ENCODE data around the gene OXER1. TPM values are rescaled to one million over a fixed set of nuclear protein-coding genes. Genes with fewer than 3 reads are reported as not detected.
"Not testable (repeated sequence)": the region's sequence is repeated elsewhere in the genome, so short reads cannot be mapped to it uniquely, and the experiment has no call there.

OXER1 gene
- total RNA-seq, 1 donor from 2014 or later, result 0.68 TPM

- intact Hi-C loops (cut with micrococcal nuclease), result no loop called here
Measured at GRCh38 chr2:42752816-42753813, 10.8 kb downstream of the OXER1 start.

GRCh38 chr2:42752314-42752713 is 11.6 kb downstream of the OXER1 start:
- intact Hi-C loops (cut with micrococcal nuclease), result no loop called here

DNA sequence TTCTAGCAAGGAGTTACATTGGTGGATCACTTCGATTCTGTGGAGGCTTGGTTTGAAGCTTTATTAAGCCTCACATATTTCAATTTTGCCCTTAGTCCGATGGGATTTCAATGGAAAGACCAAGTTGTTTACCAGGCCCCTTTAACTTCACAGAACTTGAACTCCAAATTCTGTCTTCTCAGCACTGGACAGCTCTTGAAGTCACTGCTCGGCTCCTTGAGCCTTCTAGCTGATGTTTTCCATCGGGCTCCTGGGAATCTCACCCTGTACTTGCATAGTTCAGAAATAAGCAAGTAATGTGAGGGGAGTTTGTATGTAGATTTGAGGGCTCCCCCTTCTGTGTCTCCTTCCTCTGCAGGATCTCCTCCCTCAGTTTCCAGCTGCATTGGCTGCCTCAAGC is 15.1 kb downstream of the OXER1 start:
- intact Hi-C loops (cut with micrococcal nuclease), result no loop called here

DNA sequence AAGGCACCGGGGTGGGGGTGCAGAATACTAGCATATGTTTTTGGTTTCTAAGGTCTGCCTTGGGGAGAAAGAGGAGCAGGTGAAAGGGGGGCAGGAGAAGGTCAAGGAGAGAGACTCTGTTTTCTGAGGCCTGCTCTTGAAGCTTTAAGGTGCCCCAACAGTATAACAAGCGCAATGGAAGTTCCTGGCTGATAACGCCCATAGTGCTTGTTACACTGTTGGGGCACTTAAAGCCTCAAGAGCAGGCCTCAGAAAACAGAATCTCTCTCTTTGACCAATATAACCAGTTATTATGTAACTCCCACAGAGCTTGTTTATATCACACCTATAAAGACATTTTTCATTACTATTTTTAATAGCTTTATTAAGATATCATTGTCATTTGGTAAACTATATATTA is 16.5 kb downstream of the OXER1 start:
- intact Hi-C loops (cut with micrococcal nuclease), result no loop called here

DNA sequence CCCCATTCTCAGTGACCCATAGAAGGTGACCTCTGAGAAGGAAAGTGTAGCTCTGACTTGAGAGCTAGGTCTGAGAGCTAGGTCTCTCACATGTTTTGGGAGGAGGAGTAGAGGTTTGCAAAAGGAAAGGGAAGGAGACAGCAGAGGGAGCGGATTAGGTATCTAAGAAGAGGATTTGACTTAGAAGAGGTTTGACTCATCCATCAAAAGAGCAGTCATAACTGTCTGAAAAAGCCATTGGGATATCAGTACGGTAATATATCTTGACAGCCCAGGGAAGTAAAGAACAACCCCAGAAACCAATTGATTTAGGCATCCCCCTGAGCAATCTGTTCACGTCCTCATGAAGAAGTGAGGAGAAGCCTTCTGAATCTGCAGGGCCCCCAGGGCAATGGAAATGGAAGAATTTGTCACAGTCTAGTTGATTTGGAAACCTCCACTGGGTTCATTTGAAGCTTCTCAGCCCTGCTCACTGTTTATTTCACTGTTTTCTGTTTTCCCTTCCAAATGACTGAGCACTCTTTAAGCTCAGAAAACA is 19.3 kb downstream of the OXER1 start:
- intact Hi-C loops (cut with micrococcal nuclease), result no loop called here

- intact Hi-C loops (cut with micrococcal nuclease), result no loop called here
Measured at GRCh38 chr2:42743659-42743990, 20.3 kb downstream of the OXER1 start.

GRCh38 chr2:42742740-42743658 is 20.9 kb downstream of the OXER1 start:
- intact Hi-C loops (cut with micrococcal nuclease), result no loop called here

DNA sequence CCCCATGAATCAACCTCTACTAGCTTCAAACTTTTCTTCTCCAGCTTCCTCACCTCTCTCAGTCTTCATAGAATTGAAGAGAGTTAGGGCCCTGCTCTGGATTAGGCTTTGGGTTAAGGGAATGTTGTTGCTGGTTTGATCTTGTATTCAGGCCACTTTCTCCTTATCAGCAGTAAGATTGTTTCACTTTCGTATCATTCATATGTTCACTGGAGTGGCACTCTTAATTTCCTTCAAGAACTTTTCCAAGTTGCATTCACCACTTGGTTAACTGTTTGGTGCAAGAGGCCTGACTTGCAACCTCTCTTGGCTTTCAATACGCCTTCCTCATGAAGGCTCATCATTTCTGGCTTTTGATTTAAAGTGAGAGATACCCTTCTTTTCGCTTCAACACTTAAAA is 22.8 kb downstream of the OXER1 start:
- intact Hi-C loops (cut with micrococcal nuclease), result no loop called here

DNA sequence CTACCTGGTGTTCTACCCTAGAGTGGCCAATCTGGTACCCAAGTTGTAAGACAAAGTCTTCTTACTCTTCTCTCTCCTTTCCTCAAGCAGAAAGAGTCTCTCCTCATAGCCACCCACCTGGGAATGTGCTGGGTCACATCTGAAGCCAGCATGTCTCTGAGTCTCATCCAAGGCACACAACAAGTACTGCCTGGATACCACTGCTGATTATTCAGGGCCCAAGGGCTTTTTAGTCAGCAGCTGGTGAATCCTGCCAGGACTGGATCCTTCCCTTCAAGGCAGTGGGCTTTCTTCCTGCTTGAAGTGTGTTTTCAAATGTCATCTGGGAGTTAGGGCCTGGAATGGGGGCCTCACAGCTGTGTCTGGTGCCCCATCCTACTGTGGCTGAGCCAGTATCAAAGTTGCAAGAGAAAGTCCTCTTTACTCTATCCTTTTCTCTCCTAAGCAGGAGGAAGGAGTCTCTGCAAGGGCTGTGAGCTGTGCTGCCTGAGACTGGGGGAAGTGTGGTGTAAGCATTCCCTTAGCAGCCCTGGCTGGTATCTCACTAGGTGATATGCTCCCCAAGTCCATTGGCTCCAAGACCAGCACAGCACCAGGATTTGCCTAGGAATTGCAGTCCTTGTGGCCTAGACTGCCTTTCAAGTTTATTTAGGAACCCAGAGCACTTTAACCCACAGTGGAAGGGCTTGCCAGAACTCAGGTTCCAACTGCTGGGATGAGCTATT is 27.2 kb downstream of the OXER1 start:
- intact Hi-C loops (cut with micrococcal nuclease), result no loop called here

DNA sequence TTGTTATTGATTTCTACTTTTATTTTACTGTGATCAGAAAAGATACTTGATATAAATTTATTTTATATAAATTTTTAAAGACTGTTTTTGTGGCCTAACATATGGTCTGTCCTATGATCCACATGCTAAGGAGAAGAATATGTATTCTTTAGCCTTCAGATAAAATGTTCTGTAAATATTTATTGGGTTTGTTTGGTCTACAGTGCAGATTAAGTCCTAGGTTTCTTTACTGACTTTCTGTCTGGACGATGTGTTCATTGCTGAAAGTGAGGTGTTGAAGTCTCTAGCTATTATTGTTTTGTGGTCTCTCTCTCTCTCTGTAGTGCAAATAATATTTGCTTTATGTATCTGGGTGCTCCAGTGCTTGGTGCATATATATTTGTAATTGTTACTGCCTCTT is 30.1 kb downstream of the OXER1 start:
- intact Hi-C loops (cut with micrococcal nuclease), result no loop called here

DNA sequence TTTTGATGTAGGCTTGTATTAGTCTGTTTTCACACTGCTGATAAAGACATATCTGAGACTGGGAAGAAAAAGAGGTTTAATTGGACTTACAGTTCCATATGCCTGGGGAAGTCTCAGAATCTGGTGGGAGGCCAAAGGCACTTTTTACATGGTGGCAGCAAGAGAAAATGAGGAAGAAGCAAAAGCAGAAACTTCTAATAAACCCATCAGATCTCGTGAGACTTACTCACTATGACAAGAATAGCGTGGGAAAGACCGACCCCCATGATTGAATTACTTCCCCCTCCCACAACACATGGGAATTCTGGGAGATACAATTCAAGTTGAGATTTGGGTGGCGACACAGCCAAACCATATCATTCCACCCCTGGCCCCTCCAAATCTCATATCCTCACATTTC is 32.6 kb downstream of the OXER1 start:
- intact Hi-C loops (cut with micrococcal nuclease), result not testable (repeated sequence)

DNA sequence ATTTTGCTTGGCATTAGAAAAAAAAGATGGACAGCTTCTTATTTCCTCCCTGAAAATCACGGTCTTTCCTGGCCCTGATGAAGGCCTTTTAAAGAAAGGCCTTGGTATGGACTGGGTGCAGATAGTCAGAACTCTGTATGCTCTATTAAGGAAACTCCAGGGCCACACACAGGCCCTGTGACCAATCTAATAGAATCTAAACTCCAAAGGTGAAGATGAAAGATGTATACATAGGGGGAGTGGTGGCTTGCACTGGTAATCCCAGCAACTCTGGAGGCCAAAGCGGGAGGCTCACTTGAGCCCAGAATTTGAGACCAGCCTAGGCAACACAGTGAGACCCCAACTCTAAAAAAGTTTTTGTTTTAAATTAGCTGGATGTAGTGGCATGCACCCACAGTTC is 37.3 kb downstream of the OXER1 start:
- intact Hi-C loops (cut with micrococcal nuclease), result no loop called here

GRCh38 chr2:42725657-42726056 is 38.3 kb downstream of the OXER1 start:
- intact Hi-C loops (cut with micrococcal nuclease), result no loop called here

DNA sequence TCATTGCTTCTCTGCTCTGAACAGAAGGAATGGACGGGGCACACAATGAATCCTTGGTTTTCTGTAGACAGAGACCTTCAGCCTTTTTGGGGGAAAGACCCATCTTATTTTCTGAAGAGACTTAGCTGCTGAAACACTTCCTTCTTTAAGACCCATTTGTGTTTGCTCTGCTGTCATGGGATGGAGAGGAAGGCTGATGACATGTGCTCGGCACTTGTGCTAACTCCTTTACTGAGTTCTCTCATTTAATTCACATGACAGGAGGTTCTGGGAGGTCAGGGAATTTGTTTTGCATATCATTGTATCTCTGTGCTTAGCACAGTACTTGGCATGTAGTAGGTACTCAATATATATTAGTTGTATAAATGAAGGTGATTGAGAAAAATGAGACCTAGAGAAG is 39.0 kb downstream of the OXER1 start:
- intact Hi-C loops (cut with micrococcal nuclease), result no loop called here

- intact Hi-C loops (cut with micrococcal nuclease), result no loop called here
Measured at GRCh38 chr2:42723465-42723864, 40.5 kb downstream of the OXER1 start.

DNA sequence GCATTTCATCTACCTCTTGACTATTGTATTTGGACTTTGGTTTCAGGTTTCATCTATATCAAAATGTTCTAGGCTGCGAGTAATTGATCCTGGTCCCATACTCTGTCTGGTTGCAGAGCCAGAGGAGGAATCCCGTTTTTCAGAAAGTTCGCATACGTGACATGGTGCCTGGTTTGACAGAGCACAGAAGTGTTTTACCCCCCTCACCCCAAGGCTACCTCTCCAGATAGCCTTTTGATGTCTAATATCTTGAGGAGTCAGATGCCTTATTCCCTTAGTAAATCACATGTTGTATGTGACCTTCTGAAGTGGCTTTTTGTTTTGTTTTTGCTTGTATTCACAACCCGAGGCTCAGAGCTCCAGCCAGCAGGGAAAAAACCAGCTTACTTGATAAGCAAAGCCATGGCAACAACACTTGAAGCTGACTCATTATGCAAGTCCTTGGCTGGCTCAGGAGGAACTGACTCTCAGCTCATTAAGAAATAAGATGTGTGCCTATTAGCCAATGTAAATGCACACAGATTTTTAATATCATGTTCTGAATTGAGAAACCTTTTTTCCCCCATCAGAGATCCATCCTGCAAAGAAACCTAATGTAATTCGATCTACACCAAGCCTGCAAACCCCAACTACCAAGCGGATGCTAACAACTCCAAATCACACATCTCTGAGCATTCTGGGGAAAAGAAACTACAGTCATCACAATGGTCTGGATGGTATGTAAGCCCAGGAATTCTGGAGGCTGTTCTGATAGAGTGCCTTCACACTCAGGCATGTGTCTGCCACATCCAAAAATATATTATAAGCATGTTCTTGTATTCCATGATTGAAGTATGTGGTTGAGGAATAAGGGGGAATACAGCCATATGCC is 41.4 kb downstream of the OXER1 start:
- intact Hi-C loops (cut with micrococcal nuclease), result no loop called here

- intact Hi-C loops (cut with micrococcal nuclease), result no loop called here
Measured at GRCh38 chr2:42721898-42722297, 42.0 kb downstream of the OXER1 start.

DNA sequence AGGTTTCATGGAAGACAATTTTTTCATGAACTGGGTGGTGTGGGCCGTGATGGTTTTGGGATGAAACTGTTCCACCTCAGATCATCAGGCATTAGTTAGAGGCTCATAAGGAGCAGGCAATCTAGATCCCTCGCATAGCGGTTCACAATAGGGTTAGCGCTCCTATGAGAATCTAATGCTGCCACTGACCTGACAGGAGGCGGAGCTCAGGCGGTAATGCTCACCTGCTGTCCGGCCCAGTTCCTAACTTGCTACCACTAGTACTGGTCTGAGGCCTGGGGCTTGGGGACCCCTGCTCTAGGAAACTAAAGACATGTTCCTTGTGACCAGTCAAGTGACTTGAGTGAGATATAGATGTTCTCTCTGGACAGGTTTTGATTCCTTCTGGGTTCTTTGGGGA is 49.2 kb downstream of the OXER1 start:
- intact Hi-C loops (cut with micrococcal nuclease), result no loop called here

DNA sequence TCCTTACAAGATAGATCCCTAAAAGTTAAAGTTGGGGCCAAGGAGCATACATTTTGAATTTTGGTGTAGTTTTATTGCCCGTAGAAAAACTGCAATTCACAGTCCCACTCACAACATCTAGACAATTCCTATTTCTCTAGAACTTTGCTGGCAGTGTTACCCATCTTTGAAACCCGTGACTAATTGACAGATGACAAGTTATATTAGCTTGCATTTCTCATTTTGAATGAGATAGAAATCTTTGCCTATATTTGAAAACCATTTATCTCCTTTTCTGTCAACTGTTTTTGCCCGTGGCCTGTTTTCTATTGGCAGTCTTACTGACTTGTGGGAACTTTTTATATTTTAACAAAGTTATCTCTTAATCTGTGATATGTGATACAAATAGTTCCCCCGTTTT is 50.0 kb downstream of the OXER1 start:
- intact Hi-C loops (cut with micrococcal nuclease), result no loop called here

DNA sequence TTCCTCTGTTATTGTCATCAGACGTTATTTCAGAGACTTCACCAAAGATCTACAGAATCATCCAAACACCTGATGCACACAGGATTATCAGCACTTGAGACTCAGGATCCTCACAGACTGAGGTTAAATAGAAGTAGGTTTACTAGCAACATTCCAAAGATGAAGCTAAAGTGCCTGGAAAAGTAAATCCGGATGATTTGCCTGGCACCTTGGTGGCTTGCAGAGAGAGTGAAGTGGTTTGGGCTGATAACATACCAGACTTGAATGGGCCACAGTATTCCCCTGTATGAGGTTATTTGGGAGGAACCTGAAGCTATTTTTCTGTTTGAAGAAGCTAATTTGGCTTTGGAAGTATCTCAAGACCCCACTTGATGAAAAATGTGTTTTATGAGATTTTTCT is 51.0 kb downstream of the OXER1 start:
- intact Hi-C loops (cut with micrococcal nuclease), result no loop called here

All from T-helper 2 cell treated with Interferon-gamma antibody and Interleukin-4, amounts not matched to agents 100 ng/mL and 5 ng/mL, for 36 hours (primary cell).